ENCODE data around the gene AKAP1.

- TF ChIP-seq CTCF (IDR thresholded peaks at IDR 0.05) (no peak), POLR2A (IDR thresholded peaks at IDR 0.05) (no peak)
Measured at GRCh38 chr17:57170866-57171265, 85.8 kb downstream of the AKAP1 start.
